GM19240 (cell line): Measurements from ENCODE around the gene ZNF597.

ENCODE experiments used
- DNase-seq: peaks from one replicate; pipeline ENCODE4 v3.0.0; 2011; ENCODE audit warnings: low spot score; ENCODE audit not compliant: insufficient read length

ZNF597 gene, protein sequence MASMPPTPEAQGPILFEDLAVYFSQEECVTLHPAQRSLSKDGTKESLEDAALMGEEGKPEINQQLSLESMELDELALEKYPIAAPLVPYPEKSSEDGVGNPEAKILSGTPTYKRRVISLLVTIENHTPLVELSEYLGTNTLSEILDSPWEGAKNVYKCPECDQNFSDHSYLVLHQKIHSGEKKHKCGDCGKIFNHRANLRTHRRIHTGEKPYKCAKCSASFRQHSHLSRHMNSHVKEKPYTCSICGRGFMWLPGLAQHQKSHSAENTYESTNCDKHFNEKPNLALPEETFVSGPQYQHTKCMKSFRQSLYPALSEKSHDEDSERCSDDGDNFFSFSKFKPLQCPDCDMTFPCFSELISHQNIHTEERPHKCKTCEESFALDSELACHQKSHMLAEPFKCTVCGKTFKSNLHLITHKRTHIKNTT

DNA sequence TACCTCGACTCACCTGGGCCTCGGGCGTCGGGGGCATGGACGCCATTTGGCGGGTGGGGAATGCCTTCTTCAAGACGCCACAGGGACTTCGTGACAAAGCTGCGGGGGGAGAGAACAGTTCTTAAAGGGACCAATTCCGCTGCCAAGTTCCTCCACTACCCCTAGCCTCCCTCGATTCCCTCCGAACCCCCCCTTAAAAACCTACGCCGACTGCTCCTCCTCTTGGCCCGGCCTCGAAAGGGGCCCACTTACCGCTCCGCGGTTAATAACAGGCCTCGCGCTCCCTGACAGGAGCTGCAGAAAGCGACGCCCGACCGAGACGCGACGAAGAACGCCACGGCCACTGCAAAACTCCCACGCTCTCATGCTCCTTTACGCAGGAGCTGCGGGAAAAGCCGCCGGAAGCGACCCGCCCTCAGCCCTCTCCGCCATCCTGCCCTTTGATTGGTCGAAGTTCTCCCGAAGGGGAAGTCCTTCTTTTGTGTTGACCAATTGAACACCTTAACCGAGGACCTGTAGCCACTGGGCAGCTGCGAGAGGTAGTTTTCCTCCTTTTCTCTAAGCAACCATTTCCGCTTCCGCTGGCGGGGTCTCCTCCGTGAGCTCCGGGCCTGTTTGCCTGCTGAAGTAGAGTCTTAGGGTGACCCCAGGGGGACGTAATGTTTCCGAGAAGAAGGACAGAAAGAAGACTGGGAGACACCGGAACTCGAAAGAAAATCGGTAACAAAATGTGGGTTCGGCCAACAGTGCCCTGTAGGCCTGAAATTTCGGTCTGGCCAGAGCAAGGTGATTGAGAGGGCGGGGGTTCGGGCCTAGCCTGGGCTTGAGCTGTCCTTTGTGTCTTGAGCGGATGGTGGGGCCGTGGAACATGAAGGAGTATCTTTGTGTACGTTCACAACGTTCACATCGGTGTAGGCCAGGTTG lies at the start of gene ZNF597, which contains the start of gene NAA60:
Gene ZNF597 (minus strand): TSS at position 397 of the 924 bp plus-strand sequence. CDS start 351 bp downstream, at position 46.
Gene NAA60 (plus strand): TSS at position 573 of the 924 bp plus-strand sequence. CDS start 32,548 bp downstream, outside the sequence.
- peak; percentile 65 for DNase-seq

- no peak for DNase-seq
Observed at GRCh38 chr16:3492356-3492755, 49.1 kb upstream of the ZNF597 start.

- DNase-seq: no peak
Observed at GRCh38 chr16:3490911-3491629, 47.8 kb upstream of the ZNF597 start.

- DNase-seq: no peak
Observed at GRCh38 chr16:3488801-3489200, 45.5 kb upstream of the ZNF597 start.

DNA sequence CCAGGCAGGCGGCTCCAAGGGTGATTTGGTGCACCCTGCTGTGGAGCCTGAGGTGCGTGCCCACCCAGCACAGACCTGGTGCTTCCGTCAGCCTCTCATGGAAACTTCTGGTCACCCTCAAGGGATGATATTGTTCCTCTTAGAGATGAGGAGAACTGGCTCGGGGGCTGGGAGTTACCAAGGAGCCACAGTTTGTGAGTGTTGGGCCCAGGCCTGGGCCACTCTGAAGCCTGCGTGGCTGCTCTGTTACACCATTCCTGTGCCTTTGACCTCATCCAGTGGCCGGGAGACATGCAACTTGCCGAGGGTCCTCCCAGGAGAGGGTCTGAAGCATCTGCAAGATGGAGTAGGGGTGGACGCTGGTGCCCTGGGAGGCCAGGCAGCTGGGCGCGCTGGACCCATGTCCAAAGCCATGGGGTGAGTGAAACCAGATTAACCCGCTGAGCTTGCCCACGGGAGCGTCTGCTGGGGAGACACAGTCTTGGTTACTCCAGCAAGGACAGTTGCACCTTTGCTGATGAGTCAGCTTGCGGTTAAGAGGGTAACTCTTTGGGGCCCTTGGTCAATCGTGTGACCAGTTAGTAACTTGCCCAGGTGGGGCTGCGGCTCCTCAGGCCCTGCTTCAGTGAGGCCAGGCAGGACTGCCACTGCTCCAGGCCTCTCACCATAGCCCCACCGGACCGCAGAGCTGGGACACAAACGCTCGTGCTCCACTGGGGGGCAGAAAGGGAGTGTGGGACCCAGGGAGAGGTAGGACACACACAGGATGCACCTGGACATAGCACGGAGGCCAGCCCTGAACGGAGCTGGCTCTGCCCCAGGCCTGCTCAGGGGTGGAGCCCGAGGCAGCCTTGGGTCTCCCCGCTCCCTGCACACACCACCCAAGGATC lies 44.5 kb upstream of the ZNF597 start:
- no peak for DNase-seq

DNA sequence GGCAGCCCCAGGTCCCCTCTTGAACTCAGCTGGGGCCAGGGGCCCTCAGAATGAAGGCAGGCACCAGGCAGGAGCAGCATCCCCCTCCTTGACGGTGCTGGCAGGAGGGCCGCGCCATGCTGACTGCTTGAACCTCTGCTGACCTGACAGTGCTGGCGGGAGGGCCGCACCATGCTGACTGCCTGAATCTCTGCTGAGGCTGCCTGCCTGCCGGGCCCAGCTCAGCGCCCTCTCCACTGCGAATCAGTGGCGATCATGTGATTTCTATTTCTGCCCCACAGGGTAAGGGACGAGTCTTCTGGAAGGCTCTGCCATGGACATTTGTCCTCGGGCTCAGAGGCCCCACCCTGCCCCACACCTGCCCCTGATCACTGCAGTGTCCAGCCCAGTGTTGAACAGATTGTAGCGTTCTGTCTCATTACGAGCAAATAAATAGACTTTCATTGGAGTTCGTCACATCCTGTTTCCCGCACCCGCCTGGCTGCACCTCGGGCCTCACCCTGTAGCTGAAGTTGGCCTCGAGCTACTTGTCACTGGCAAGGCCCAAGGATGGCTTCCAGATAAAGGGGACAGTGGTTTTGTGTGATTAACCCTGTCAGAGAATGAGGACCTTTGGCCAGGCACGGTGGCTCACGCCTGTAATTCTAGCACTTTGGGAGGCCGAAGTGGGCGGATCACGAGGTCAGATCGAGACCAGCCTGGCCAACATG lies 43.4 kb upstream of the ZNF597 start:
- no peak for DNase-seq

GRCh38 chr16:3485821-3486505 lies 42.7 kb upstream of the ZNF597 start:
- no peak for DNase-seq

GRCh38 chr16:3485097-3485745 lies 41.9 kb upstream of the ZNF597 start:
- no peak for DNase-seq

DNA sequence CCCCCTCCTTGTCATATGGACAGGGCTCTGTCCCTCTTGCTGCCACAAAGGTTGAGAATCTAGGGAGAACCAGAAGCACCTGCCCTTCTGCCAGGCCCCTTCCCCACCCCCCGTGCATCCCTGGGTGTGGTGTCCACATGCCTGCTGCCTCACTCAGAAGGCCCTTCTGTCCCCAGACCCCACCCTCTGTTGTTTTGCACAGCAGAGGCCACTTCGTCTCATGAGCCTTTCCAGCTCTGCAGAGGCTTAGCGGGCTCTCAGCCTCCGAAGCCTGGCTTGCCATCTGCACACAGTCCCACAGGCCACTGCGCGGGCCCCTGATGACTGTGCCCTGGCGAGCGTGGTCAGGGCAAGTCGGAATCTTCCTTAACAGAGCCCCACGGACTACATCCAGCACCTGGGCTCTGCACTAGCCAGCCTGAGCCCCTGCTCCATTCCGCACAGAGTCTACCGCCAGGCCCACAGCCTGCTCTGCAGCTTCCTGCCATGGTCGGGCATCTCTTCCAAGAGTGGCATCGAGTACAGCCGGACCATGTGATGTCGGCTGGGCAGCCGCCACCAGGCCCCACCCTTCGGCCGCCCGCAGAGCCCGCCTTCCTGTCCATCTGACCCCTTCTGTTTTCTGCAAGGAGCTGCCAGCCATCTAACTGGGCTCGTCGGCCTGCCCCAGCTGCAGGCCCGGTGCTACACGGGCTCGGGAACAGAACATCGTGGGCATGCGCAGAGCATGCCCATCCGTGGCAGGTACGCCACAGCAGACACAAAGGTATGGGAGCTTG lies 41.2 kb upstream of the ZNF597 start:
- no peak for DNase-seq

DNA sequence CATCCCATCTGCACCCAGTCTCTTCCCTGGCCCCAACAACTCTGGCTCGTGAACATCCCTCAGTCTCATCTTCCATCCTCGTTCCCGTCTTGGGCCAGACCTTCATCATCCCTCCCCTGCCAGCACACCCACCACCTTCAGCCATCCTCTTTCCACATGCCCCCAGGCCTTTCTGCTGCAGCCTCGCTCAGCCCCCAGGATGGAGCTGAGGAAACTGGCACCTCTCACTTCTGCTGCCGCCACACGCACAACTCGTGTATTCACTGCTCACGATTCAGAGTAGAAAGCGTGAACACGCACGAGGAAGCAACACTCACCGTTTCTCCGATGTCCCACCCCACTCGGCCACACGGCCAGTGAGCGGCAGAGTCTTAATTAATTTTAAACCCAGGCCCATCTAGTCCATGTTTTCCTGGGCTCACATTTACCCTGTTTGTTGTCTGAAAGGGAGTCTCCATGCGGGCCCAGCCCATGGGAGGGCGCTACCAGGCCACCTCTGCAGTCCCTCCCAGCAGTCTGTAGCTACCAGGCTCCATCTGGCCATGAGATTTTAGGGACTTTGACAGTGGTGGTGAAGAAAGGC lies 39.4 kb upstream of the ZNF597 start:
- no peak for DNase-seq

- no peak for DNase-seq
Observed at GRCh38 chr16:3481696-3482658, 38.7 kb upstream of the ZNF597 start.

DNA sequence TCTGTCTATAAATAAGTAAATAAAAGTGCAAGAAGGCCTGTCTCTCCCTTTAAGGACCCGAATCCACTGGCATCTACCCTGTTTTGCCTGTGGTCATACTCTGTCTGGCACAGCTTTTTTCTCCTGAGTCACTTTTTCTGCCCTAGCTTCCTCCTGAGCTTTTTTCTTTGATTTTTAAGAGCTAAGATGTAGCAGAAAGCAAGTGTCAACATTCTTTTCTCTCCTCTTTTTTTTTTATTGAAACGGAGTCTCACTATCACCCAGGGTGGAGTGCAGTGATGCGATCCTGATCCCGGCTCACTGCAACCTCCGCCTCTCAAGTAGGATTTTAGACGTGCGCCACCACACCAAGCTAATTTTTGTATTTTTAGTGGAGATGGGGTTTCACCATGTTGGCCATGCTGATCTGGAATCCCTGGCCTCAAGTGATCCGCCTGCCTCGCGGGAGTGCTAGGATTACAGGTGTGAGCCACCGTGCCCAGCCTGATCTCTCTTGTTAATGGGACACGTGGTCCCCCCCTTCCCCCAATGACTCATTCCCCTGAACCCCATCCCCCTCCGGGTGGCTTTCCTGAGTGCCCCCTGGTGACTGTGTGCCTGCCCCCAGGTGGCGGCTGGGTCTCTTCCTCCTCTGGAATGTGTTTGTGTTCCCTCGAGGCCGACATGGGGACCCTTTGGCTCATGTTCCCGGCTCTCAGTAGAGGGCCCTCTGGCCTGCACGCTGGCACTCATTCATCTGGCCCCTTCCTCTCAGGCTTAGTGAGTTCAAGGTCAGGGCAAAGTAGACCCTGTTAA lies 37.8 kb upstream of the ZNF597 start:
- no peak for DNase-seq

- DNase-seq: no peak
Observed at GRCh38 chr16:3479654-3480216, 36.4 kb upstream of the ZNF597 start.

- DNase-seq: no peak
Observed at GRCh38 chr16:3478242-3478925, 35.1 kb upstream of the ZNF597 start.

DNA sequence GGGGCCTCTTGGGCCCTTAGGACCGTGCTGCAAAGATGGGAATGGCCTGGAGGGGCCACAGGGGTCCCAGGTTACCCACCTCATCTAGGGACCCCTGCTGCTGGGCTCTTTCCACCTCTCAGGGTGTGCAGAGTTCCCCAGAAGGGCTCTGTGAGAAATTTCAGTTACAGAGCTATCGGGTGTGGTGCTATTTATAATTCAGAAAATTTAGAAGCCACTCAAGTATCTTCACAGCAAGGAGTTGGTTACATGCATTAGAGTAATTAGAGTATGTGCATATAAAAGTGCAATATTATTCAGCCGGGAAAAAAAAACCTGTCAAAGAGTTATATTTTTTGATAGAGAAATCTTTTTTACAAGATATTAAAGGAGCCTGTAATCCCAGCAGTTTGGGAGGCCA lies 33.1 kb upstream of the ZNF597 start:
- DNase-seq: no peak
